HL-60/S4 treated with phorbol 12-myristate 13-acetate at 8.2 ng/mL for 4 days and 3 days (cell line): ENCODE data around the gene PXMP4.

Source experiments
- in situ Hi-C: fragments of 300-500 bp; cut with MboI; formaldehyde crosslinking; loops from 2 replicates; pipeline ENCODE4 v1.15.0; 2022; ENCODE audit warnings: low sequenced_read_pairs

The PXMP4 gene

DNA sequence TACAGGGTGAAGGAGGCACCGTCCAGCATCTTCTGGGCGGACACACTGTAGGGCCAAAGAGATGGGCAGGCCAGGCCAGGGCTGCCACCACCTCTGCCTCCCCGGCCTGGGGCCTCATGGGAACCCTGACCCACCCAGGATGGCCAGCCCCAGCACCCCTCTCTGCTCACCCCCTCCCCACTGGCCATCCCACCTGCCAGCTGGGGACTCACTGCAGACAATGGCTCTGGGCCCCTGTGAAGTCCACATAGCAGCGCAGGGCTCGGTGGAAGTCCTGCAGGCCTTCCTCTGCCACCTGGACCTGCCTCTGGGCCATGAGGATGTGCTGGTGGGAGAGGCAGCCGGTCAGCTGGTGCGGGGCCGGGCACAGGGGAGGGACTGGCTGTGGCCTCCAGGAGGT is 61.6 kb downstream of the PXMP4 start:
- in situ Hi-C loops, result no loop called here

DNA sequence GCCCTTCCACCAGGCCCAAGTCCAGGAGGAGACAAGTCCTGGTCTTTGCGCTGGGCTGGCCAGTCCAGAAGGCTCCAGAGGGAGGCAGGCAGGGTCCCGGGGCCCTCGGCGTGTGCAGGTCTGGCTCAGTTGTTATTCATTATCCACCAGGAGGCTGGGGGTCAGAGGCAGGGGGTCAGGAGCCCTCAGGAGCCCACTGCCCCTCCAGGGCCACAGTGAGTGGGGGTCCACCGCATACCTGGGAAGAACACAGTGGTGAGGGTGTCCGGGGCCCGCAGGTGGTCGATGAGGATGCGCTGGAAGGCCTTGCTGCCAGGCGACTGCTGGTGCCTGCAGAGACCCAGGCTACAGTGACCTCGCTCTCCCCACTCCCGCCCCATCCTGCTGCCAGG is 62.4 kb downstream of the PXMP4 start:
- in situ Hi-C loops, result no loop called here

DNA sequence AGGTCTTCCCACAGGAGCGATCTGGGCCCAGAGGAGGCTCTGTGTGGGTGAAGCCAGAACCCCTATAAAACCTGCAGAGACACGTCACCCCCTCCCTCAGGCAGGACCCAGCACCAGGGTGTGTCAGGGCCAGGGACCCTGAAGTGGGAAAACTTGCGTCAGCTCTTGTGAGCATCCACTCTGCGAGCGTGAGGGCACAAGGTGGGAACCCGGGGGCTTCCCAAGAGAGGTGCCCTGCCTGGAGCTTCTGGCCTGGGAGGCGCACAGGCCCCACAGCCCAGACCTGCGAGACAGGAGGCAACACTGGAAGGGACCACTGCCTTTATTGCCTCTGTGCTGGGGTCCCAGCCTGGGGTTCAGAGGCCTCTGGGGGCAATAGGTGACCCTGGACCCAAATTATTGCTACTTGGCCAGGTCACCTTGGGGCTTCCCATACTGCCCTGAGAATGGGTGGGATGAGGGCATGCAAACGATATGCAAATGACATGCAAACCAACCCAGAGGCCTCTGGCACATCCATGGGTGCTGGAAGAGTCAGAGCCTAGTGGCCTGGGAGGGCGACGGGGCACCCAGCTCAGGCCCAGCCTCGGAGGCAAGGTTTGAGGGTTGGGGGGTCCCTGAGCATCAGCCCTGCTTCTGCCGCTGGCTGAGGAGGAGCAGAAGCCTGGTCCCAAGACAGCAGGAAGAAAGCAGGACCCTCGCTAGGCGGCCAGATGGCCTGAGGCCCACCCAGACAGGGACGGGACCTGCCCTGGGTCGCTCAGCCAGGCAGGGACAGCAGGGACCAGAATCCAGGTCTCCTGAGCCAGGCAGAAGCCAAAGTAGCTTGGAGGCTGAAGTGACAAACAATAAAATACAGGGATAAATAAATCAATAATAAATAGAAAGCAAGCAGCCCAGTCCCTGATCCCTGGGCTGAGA is 63.1 kb downstream of the PXMP4 start:
- in situ Hi-C loops, result no loop called here

GRCh38 chr20:33656010-33656782 is 63.9 kb downstream of the PXMP4 start:
- in situ Hi-C loops, result no loop called here

DNA sequence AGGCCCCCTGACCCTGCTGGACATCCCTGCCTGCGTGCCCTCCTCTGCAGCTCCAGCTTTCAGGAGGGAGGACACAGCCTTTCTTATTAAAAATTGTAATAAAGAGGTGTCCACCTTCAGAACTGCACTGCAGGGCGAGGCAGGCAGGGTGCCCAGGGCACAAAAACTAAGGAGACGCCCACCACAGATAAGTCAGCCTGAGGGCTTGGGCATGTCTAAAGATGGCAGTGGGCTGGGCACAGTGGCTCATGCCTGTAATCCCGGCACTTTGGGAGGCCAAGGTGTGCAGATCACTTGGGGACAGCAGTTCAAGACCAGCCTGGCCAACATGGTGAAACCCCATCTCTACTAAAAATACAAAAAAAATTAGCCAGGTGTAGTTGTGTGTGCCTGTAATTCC is 64.9 kb downstream of the PXMP4 start:
- in situ Hi-C loops, result no loop called here

GRCh38 chr20:33654680-33655161 is 65.4 kb downstream of the PXMP4 start:
- in situ Hi-C loops, result no loop called here

GRCh38 chr20:33653900-33654596 is 66.1 kb downstream of the PXMP4 start:
- in situ Hi-C loops, result no loop called here

GRCh38 chr20:33653218-33653899 is 66.8 kb downstream of the PXMP4 start:
- in situ Hi-C loops, result no loop called here
